Fibroblast of the conjunctiva (primary cell): ENCODE data around the gene MYL12B.
A peak's percentile ranks its signal among the peaks of the same experiment; 100 is the strongest.
"Not testable (repeated sequence)": the region's sequence is repeated elsewhere in the genome, so short reads cannot be mapped to it uniquely, and the experiment has no call there.

ENCODE experiments used
- DNase-seq: peaks from one replicate; pipeline ENCODE4 v3.0.0-alpha.2; 2010; ENCODE audit warnings: low read depth

Gene MYL12B

DNA sequence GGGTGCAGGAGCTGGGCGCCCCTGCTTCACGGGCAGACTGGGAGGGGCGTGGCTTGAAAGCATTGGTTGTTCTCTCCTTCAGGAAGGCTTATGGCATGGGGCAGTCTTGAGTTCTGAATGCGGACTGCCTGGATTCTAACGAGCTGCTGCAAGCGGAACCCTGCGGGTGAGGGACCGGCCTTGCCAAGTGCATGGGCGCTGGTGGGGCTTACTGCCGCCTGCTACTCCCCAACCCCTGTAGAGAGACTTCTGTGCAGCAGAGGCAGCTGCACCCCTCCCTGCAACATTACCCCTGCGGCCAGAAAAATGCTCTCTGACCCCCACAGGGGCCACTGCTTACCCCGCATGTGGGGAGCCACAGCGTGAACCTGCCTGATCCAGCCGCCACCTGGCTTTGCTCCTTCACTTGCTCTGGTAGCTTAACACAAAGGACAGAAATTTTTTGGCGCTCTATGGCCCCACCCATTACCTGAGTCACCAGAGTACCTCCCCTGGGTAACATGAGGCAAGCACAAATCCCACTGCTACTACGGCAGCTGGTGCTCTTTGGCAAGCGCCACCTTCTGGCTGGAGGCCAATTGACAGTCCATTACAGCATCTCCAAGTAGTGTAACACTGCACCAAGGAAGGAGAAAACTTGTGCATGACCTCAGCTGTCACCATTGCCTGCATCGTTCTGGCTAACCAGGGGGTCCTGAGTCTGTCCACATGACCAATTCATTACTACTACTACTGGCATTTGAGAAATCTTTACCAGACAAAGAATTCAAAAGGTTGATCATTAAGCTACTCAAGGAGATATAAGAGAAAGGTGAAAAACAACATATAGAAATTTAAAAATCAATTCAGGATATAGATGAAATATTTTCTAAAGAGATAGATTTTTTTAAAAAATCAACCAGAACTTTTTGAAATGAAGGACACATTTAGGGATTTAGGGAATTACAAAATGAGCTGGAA lies 35.4 kb downstream of the MYL12B start:
- peak; percentile 88 for DNase-seq

GRCh38 chr18:3304832-3305231 lies 42.9 kb downstream of the MYL12B start:
- DNase-seq: no peak

GRCh38 chr18:3305354-3305762 lies 43.4 kb downstream of the MYL12B start:
- DNase-seq: peak; percentile 86

GRCh38 chr18:3305933-3306332 lies 44.0 kb downstream of the MYL12B start:
- DNase-seq: no peak

DNA sequence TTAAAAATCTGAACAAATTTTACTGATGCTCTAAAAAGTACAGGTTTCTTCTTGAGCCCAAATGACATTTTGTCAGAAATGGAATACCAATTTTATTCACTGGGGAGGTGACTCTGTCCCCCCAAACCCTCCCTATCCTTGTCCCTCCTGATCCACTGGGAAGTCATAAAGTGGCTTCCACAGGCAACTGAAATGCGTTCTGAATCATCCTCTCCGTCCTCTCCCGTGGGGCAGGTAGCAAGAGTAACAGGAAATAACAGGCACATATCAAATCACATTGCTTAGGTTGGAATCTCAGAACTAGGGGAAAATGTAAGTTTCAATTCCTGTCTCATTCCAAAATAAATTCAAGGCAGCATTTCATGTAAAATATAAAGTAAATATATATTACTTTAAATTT lies 44.5 kb downstream of the MYL12B start:
- no peak for DNase-seq

DNA sequence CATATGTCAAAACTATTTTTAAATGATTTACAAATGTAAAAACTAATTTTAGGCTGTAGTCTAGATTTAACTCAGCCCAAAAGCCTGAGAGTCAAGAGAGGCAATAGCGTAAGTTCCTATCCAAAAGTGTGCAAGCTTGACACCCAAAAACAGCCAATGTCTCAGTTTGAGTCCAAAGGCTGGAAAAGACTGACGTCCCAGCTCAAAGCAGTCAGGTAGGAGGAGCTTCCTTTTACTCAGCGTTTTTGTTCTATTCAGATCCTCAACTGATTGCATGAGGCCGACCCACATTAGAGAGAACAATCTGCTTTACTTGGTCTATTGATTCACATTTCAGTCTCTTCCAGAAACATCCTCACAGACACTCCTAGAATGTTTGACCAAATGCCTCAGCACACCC lies 51.8 kb downstream of the MYL12B start:
- DNase-seq: no peak

- DNase-seq: not testable (repeated sequence)
Observed at GRCh38 chr18:3315344-3315743, 53.4 kb downstream of the MYL12B start.

DNA sequence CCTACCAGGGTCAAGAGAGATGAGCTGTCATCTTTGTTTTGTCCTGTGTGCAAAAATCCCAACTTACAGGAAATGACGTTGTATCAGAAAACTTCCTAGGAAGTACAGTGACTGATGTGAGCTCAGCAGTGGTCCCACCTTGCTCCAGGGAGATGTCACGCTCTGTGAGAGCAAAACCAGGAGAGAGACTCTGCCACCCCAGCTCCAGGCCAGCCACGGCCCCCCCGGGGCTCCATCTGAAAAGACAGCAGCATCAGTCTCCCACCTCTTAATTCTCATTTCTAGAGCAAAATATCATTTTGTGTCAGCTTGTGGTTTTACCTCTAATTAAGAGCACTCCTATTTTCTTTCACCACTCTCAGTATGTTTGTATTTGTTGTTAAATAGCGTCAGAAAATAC lies 57.5 kb downstream of the MYL12B start:
- no peak for DNase-seq

DNA sequence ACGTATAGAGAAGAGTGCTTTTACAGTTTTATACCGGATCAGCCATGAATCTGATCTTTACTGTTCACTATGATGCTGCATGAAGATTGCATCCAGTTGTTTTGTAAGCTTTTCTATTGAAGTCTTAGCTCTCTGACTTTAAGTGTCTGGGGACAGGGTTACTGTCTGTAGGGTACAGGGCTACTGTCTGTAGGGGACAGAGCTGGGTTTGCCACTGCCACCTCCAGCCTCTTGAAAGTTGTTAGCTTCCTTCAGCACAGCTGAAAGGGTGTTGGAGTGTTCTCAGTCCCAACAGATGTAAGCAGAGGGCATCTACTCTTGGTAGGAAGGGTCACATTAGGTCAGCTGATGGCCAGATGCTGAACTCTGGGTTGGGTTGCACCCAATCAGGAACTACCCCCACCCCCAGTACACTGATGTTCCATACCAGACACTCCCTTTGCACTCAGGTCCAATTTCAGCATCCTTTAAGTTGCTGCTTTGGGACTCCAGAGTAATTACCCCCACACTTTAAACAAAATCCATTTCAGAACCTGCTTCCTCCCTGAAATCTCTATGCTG lies 58.0 kb downstream of the MYL12B start:
- DNase-seq: no peak

- DNase-seq: peak; percentile 68
Observed at GRCh38 chr18:3321133-3321812, 59.3 kb downstream of the MYL12B start.

- no peak for DNase-seq
Observed at GRCh38 chr18:3323900-3324299, 62.0 kb downstream of the MYL12B start.
